HepG2 (cell line): Measurements from ENCODE around the gene PTMA.

Experiments used
- CTCF ChIP-seq: sonication (generic); formaldehyde crosslinking; IDR thresholded peaks from 2 replicates; pipeline ENCODE4 v1.5.0; 2020; ENCODE audit warnings: mild to moderate bottlenecking, missing genetic modification reagents, moderate library complexity
- DZIP1 ChIP-seq: sonication (generic); formaldehyde crosslinking; IDR thresholded peaks from 2 replicates; pipeline ENCODE4 v1.5.0; 2020; ENCODE audit warnings: mild to moderate bottlenecking, missing genetic modification reagents
- GMEB1 ChIP-seq: sonication (generic); formaldehyde crosslinking; IDR thresholded peaks from 2 replicates; pipeline ENCODE4 v1.5.1; 2020; ENCODE audit warnings: missing genetic modification reagents, mild to moderate bottlenecking, borderline replicate concordance
- HNRNPH1 ChIP-seq: fragments of 200-400 bp; formaldehyde crosslinking; optimal IDR thresholded peaks from 2 replicates; pipeline ENCODE3; 2017; ENCODE audit warnings: mild to moderate bottlenecking, low read depth, low read length
- MXI1 ChIP-seq: IDR thresholded peaks from 3 replicates; pipeline ENCODE4 v1.6.1; 2012; ENCODE audit warnings: low read depth, low read length, inconsistent platforms, borderline replicate concordance

GRCh38 chr2:231715988-231716616 is 7.8 kb downstream of the PTMA start:
- TF ChIP-seq DZIP1 (CRISPR knock-in tag) (no peak), CTCF (CRISPR knock-in tag) (0 out of 2 replicates have a peak, but pooled peaks have one; percentile 7), HNRNPH1 (no peak), GMEB1 (no peak), MXI1 (no peak)
